SK-N-MC (cell line): ENCODE results near the gene OTUD5.
"Not testable (repeated sequence)": the region's sequence is repeated elsewhere in the genome, so short reads cannot be mapped to it uniquely, and the experiment has no call there.

ENCODE experiments used
- EZH2 ChIP-seq: fragments of 200-600 bp; sonication (generic); IDR thresholded peaks from one replicate; pipeline ENCODE4 v1.6.1; 2017; ENCODE audit warnings: antibody characterized with exemption
- POLR2AphosphoS5 ChIP-seq: IDR thresholded peaks from 2 replicates; pipeline ENCODE4 v1.6.1; 2012; ENCODE audit warnings: mild to moderate bottlenecking, low read depth, low read length, borderline replicate concordance

- not testable (repeated sequence) for TF ChIP-seq EZH2, POLR2AphosphoS5
Observed at GRCh38 chrX:48876944-48877343, 80.5 kb downstream of the OTUD5 start.
